Activated naive CD8-positive, alpha-beta T cell treated with anti-CD3 and anti-CD28 coated beads, Interleukin-2, amount 50 U/mL, for 24 hours (primary cell): ENCODE measurements around the gene AHSG.
A peak's percentile ranks its signal among the peaks of the same experiment; 100 is the strongest.
"Not testable (repeated sequence)": the region's sequence is repeated elsewhere in the genome, so short reads cannot be mapped to it uniquely, and the experiment has no call there.

Experiments
- ATAC-seq: fragments of 150-1000 bp; cut with Tn5 transposase; one replicate; pipeline ENCODE4 v1.10.0; 2021
- DNase-seq: peaks from one replicate; pipeline ENCODE4 v3.0.0; 2021
- H3K27ac Mint-ChIP-seq: one replicate; pipeline ENCODE4 v1.8.0; 2021; ENCODE audit warnings: mild to moderate bottlenecking, mixed read lengths
- H3K27me3 Mint-ChIP-seq: one replicate; pipeline ENCODE4 v1.8.0; 2021; ENCODE audit warnings: mixed read lengths
- H3K36me3 Mint-ChIP-seq: one replicate; pipeline ENCODE4 v1.8.0; 2021; ENCODE audit warnings: low read depth, mixed read lengths
- H3K4me1 Mint-ChIP-seq: one replicate; pipeline ENCODE4 v1.8.0; 2021; ENCODE audit warnings: mixed read lengths
- H3K4me3 Mint-ChIP-seq: one replicate; pipeline ENCODE4 v1.8.0; 2021; ENCODE audit warnings: mild to moderate bottlenecking, moderate library complexity, mixed read lengths
- H3K9me3 Mint-ChIP-seq: one replicate; pipeline ENCODE4 v1.8.0; 2021; ENCODE audit warnings: mixed read lengths

AHSG gene

DNA sequence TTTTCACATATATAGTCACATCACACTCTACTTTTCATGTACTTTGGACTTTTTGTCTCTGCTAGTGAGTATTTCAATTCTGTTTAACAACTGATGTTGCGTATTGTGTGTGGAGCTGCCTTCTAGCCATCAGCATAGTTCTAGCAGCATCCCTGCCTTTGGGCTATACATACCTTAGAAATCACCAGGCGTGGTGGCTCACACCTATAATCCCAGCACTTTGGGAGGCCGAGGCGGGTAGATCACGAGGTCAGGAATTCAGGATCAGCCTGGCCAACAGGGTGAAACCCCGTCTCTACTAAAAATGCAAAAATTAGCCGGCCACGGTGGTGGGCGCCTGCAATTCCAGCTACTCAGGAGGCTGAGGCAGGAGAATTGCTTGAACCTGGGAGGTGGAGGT lies 26.6 kb upstream of the AHSG start:
- DNase-seq, ATAC-seq, H3K27ac Mint-ChIP-seq, H3K9me3 Mint-ChIP-seq, H3K4me3 Mint-ChIP-seq, H3K27me3 Mint-ChIP-seq: not testable (repeated sequence)
- peaks cover 19% of the 10 kb centered on the region for H3K4me1 Mint-ChIP-seq
- H3K36me3 Mint-ChIP-seq = peaks cover 33% of the 10 kb centered on the region

DNA sequence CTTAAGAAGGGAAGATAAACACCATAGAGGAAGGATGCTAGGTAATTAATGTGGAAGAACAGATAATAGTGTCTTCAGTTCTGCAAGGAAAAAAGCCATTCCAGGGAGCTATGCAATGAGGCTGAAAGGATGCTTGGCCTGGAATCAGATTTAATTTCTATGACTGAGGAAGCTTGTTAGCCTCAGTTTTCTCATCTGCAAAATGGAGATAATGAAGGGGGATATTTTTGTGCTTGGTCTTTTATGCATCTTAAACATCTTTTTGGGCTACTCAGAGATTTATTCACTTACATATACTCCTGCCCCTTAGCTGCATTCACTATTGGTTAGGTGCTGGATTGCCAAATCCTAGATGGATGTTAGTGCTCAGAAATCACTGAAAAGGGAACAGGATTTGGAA lies 25.7 kb upstream of the AHSG start:
- ATAC-seq (no peak), DNase-seq (no peak)
- Mint-ChIP-seq H3K9me3 (no peaks in the 10 kb centered on the region), H3K27me3 (no peaks in the 10 kb centered on the region), H3K4me1 (peaks cover 19% of the 10 kb centered on the region), H3K27ac (no peak overlapping the region), H3K36me3 (peaks cover 30% of the 10 kb centered on the region), H3K4me3 (no peak overlapping the region)

DNA sequence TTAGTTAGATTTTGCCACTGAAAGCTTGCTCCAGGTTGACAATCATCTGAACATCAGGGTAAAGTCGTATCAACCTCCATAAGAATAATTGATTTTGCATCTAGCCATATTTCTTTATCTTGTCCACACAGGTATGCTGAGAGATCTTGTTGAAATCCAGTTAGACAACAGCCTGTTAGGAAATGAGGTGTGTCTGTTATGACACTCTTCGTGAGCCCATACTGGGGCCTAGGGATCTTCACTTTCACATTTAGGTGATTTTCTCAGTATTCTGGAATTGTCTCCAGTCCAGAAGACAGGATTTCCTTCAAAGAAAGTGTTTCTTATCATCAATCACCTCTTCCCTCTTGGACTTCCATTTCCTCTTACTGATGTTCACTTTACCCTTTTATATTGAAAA lies 24.2 kb upstream of the AHSG start:
- ATAC-seq = no peak
- DNase-seq = no peak
- Mint-ChIP-seq H3K36me3 (peaks cover 22% of the 10 kb centered on the region), H3K4me1 (peaks cover 19% of the 10 kb centered on the region), H3K27ac (no peak overlapping the region), H3K27me3 (no peaks in the 10 kb centered on the region), H3K4me3 (no peak overlapping the region), H3K9me3 (no peaks in the 10 kb centered on the region)

DNA sequence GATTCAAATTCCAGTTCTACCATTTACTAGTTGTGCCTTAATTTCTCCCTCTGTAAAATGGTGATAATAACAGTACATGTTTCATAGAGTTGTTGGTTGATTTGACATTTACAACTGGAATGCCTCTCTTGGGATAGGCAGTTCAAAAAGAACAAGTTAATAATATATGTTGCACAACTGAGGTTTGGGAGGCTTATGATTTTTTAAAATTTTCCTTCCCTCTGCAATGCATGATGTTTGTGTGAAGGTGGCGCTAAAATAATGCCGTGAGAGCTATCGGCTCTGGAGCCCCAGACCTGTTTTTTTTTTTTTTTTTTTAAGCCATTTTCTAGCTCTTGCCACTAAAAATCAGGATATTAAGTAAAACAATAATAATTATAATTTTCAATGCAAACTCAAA lies 23.7 kb upstream of the AHSG start:
- H3K36me3 Mint-ChIP-seq = peaks cover 19% of the 10 kb centered on the region
- H3K9me3 Mint-ChIP-seq = no peaks in the 10 kb centered on the region
- H3K27ac Mint-ChIP-seq = no peak overlapping the region
- no peaks in the 10 kb centered on the region for H3K27me3 Mint-ChIP-seq
- H3K4me3 Mint-ChIP-seq = no peak overlapping the region
- ATAC-seq (no peak), DNase-seq (no peak)
- peaks cover 19% of the 10 kb centered on the region for H3K4me1 Mint-ChIP-seq

DNA sequence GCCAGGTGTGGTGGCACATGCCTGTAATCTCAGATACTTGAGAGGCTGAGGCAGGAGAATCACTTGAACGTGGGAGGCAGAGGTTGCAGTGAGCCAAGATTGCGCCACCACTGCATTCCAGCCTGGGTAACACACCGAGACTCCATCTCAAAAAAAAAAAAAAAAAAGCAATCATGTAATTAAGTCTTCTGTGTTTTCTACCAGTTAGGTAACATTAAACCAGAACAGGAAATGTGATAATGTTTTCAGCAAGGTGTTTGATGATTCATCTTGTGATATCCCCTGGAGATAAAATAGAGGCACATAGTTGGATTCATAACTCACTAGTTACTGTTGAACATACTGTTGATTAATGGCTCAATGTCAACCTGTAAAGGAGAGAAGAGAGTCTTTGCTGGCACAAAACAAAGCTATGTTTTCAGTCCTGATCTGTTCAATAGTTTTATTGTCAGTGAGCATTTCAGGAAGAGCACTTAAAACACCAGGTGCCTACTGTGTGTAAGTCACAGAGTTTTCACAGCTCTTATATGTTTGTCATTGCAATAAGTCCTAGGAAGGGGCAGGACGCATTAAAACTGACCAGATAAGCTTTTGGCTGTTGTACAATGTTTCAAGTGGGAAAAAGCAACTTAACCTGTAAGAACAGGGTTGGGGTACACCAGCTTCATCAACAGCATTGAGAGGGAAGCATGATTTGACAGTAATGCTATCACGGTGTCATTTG lies 22.8 kb upstream of the AHSG start:
- peaks cover 19% of the 10 kb centered on the region for H3K4me1 Mint-ChIP-seq
- H3K4me3 Mint-ChIP-seq = no peak overlapping the region
- ATAC-seq (peak; percentile 43), DNase-seq (no peak)
- H3K27me3 Mint-ChIP-seq = no peaks in the 10 kb centered on the region
- peaks cover 10% of the 10 kb centered on the region for H3K36me3 Mint-ChIP-seq
- H3K9me3 Mint-ChIP-seq = no peaks in the 10 kb centered on the region
- no peak overlapping the region for H3K27ac Mint-ChIP-seq

DNA sequence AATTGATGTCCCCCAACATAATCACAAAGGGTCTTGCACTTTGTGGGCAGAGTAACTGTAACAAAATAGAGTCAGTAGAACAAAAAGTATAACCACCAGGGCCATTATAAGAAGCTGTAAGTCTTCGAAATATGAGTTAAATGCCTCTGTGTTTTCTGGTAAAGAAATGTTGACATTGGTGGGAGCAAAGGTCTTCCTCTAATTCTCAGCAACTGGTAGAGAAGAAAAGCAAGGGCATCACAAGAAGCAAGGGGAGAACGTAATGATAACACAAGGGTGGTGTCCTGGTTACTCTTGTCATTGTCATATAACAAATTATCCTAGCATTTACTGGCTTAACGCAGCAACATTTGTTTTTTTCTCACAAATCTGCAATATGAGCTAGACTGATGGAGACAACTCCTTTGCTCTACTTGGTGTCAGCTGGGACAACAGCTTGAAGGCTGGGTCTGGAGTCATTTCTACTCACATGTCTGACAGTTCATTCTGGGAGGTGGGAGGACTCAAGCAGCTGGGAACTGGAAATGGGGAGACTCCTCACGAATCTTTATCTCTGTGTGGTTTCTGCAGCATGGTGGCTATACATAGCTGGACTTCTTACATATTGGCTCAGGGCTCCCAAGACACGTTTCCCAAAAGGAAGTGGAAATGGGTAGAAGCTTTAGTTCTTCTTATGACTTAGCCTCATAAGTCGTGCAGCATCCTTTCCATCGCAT lies 22.1 kb upstream of the AHSG start:
- peaks cover 19% of the 10 kb centered on the region for H3K4me1 Mint-ChIP-seq
- H3K27me3 Mint-ChIP-seq = no peaks in the 10 kb centered on the region
- no peak for ATAC-seq
- no peak for DNase-seq
- peaks cover 4% of the 10 kb centered on the region for H3K36me3 Mint-ChIP-seq
- no peak overlapping the region for H3K4me3 Mint-ChIP-seq
- no peaks in the 10 kb centered on the region for H3K9me3 Mint-ChIP-seq
- H3K27ac Mint-ChIP-seq = no peak overlapping the region

DNA sequence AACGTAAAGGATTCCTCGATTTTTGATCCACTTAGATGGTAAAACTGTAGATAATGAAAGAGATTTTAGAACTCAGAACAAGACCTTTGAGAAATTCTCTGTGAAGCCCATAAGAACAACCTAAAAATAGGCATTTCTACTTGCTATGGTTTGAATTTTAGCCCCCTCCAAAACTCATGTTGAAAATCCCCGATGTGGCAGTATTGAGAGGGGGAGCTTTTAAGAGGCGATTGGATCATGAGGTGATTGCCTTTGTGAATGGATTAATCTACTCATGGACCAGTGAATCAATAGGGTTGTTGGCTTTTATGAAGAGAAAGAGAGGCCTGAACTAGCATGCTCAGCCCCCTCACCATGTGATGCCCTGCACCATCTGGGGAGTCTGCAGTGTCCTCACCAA lies 20.2 kb upstream of the AHSG start:
- Mint-ChIP-seq H3K4me1 (peaks cover 19% of the 10 kb centered on the region), H3K9me3 (no peaks in the 10 kb centered on the region), H3K36me3 (no peaks in the 10 kb centered on the region), H3K27me3 (peaks cover 3% of the 10 kb centered on the region), H3K4me3 (no peak overlapping the region), H3K27ac (no peak overlapping the region)
- DNase-seq (no peak), ATAC-seq (no peak)

DNA sequence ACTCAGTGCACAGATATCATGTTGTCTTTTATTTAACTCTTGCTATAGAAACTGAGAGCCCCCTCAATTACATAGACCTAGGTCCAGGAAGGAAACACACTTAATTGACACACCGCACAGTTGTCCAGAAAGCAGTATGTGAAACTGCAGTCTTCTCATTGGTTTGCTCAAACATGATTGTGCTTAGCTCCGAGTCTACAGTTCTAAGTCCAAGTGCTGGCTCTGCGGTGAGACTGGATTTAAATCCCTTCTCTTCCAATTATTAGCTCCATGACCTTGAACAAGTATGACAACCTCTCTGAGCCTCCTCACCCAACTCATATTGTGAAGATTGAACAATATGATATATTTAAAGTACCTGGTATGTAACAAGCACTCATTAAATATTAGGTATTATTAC lies 19.0 kb upstream of the AHSG start:
- ATAC-seq (no peak), DNase-seq (no peak)
- no peaks in the 10 kb centered on the region for H3K36me3 Mint-ChIP-seq
- H3K9me3 Mint-ChIP-seq = no peaks in the 10 kb centered on the region
- H3K4me3 Mint-ChIP-seq = no peak overlapping the region
- peaks cover 4% of the 10 kb centered on the region for H3K27me3 Mint-ChIP-seq
- peaks cover 12% of the 10 kb centered on the region for H3K4me1 Mint-ChIP-seq
- H3K27ac Mint-ChIP-seq = no peak overlapping the region

DNA sequence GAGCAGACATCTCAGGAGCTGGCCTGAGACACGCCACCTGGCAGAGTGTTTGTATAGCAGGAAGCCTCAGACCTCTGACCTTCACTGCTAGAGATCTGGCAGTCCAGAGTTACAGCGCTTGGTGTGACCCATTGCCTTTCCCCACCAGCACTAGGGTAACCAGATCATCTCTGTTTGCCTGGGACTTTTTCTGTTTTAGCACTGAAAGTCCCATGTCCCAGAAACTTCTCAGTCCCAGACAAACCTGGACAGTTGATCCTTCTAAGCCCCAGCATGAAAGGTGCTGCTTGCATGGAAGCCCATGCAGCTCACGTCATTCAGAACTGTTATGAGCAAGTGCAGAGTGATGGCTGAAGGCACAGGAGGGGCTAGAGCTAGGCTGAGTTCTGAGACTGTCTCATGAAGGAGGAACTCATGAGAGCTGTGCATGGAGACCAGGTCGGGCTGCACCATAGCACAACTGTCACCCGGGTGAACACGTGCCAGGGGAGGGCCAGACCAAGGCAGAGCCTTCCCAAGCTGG lies 18.2 kb upstream of the AHSG start:
- DNase-seq = no peak
- H3K4me3 Mint-ChIP-seq = no peak overlapping the region
- H3K9me3 Mint-ChIP-seq = no peaks in the 10 kb centered on the region
- H3K27me3 Mint-ChIP-seq = peaks cover 4% of the 10 kb centered on the region
- peaks cover 9% of the 10 kb centered on the region for H3K4me1 Mint-ChIP-seq
- ATAC-seq = no peak
- H3K27ac Mint-ChIP-seq = no peak overlapping the region
- H3K36me3 Mint-ChIP-seq = no peaks in the 10 kb centered on the region

DNA sequence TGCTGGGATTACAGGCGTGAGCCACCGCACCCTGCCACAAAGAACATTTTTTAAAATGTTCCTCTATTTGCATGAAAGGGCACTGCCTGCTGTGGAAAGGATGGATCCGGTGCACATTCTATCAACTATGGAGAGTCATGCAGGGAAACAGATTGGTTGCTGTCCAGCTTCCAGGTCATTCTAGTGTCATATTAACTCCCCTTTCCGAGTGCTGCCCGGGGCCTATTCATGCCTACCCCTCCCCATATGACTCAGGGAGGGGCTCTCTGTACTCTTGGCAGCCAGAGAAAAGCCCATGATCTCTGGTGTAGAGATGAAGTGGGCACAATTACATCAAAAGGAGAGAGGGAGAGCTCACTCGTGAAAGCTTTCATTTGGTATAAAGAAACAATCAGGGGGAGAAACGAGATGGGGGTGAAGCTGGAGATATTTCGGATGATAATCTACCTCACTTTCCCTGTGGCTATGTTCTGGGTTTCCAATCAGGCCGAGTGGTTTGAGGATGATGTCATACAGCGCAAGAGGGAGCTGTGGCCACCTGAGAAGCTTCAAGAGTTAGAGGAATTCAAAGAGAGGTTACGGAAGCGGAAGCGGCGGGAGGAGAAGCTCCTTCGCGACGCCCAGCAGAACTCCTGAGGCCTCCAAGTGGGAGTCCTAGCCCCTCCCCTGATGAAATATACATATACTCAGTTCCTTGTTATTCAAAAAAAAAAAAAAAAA lies 16.1 kb upstream of the AHSG start:
- H3K4me1 Mint-ChIP-seq = no peaks in the 10 kb centered on the region
- DNase-seq (no peak), ATAC-seq (no peak)
- H3K4me3 Mint-ChIP-seq = no peak overlapping the region
- no peaks in the 10 kb centered on the region for H3K36me3 Mint-ChIP-seq
- H3K27ac Mint-ChIP-seq = no peak overlapping the region
- H3K9me3 Mint-ChIP-seq = no peaks in the 10 kb centered on the region
- H3K27me3 Mint-ChIP-seq = peaks cover 4% of the 10 kb centered on the region

DNA sequence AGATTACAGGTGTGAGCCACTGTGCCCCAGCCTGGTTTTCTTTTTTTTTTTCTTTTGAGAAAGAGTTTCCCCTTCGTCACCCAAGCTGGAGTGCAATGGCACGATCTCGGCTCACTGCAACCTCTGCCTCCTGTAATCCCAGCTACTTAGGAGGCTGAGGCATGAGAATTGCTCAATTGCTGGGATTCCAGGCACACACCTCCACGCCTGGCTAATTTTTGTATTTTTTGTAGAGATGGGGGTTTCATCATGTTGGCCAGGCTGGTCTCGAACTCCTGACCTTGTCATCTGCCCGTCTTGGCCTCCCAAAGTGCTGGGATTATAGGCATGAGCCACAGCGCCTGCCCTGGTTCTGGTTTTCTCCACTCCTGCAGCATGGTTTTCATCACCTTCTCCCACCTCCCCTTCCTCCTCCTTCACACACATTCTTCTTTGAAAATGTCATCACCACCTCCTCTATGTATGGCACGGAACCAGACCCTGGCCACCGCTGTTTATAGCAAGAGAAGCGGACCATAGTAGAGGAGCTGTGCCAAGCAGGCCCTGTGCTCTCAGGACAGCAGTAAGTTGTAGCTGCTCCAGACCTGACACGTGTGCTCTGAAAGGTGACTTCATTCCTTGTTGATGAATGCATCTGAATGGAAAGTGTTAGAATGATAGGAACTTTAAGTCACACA lies 14.6 kb upstream of the AHSG start:
- no peak for DNase-seq

DNA sequence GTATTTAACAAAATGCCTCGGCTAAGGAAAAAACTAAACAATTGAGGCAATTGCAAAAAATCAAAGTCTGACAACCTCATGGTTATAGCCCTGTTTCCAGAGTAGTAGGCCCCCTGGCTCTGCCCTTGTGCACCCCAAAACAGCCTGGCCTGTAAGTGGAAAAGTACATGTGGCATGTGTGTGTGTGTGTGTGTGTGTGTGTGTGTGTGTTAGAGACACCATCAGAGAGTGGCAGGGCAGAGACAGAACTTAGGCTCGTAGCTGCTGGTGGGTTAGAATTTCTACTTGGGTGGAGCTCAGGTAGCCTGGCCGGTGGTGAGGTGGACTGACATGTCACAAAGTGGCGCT lies 14.1 kb upstream of the AHSG start:
- Mint-ChIP-seq H3K4me3 (no peak overlapping the region), H3K9me3 (no peaks in the 10 kb centered on the region), H3K27me3 (peaks cover 4% of the 10 kb centered on the region), H3K4me1 (no peaks in the 10 kb centered on the region), H3K36me3 (no peaks in the 10 kb centered on the region), H3K27ac (no peak overlapping the region)
- ATAC-seq (no peak), DNase-seq (no peak)

More for the DNA sequence above, 14.6 kb upstream of the AHSG start:
- H3K9me3 Mint-ChIP-seq = no peaks in the 10 kb centered on the region
- H3K4me1 Mint-ChIP-seq = no peaks in the 10 kb centered on the region
- peaks cover 4% of the 10 kb centered on the region for H3K27me3 Mint-ChIP-seq
- no peak for ATAC-seq
- H3K27ac Mint-ChIP-seq = no peak overlapping the region
- no peak overlapping the region for H3K4me3 Mint-ChIP-seq
- no peaks in the 10 kb centered on the region for H3K36me3 Mint-ChIP-seq

DNA sequence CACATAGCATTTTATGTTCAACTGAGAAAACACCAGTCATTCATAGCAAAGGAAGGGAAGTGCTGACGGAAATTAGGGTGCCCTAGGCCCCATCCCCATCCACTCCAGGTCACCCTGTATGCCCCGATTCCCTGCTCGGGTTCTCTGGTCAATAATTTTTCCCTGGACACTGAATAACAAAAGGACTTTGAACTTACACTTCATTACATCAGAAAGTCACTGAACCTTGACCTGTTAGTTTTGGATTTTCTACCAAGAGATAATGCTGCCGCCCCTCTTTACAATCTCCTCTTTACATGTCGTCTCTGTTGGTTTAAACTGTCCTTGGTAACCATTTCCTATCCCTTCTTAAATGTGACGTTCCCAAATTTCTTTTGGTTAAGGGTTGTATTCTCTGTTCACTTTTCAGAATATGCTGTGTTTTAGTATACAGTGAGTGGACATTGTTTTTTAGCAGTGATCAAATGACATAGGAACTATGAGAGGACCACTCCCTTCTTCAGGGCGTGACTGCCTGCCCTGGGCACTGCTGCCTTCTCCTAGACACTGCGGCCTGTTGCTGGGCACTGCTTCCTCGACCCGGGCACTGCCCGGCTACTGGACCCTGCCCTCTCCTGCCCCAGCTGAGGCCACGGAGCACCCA lies 13.6 kb upstream of the AHSG start:
- Mint-ChIP-seq H3K4me1 (no peaks in the 10 kb centered on the region), H3K9me3 (no peaks in the 10 kb centered on the region), H3K27me3 (peaks cover 4% of the 10 kb centered on the region), H3K4me3 (no peak overlapping the region), H3K27ac (no peak overlapping the region), H3K36me3 (no peaks in the 10 kb centered on the region)
- no peak for DNase-seq
- no peak for ATAC-seq

DNA sequence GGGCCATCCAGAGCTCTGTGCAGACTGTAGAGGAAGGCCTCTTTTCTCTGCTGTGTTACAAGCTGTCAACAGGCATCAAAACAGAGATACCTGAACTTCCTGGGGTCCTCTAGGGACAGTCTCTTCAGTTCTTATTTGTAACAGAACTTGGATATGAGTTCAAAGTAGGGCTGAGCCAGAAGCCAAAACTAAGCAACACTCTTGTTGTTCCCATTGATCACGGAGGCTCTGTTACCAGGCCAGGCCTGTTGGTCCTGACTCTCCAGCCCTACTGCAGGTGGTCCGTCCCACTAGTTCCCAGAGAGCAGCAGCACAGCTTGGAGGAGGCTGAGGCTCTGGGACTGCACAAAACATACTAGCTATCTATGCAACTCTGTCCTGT lies 13.1 kb upstream of the AHSG start:
- no peak for DNase-seq
- Mint-ChIP-seq H3K27ac (no peak overlapping the region), H3K36me3 (no peaks in the 10 kb centered on the region), H3K4me1 (no peaks in the 10 kb centered on the region), H3K9me3 (no peaks in the 10 kb centered on the region), H3K27me3 (peaks cover 4% of the 10 kb centered on the region), H3K4me3 (no peak overlapping the region)
- ATAC-seq = no peak
